ES-I3 (cell line): ENCODE data around the gene MACROD2.

ENCODE experiments used
- H3K36me3 ChIP-seq: 2 replicates; pipeline ENCODE4 v1.6.1; 2013; ENCODE audit warnings: mild to moderate bottlenecking, low read length, control low read depth, moderate library complexity; ENCODE audit not compliant: insufficient read depth
- H3K4me1 ChIP-seq: 2 replicates; pipeline ENCODE4 v1.6.1; 2013; ENCODE audit warnings: mild to moderate bottlenecking, control low read depth, low read length; ENCODE audit not compliant: insufficient read depth
- H3K9ac ChIP-seq: 2 replicates; pipeline ENCODE4 v1.6.1; 2013; ENCODE audit warnings: low read depth, mild to moderate bottlenecking, low read length, moderate library complexity
- H3K9me3 ChIP-seq: 2 replicates; pipeline ENCODE4 v1.6.1; 2013; ENCODE audit warnings: mild to moderate bottlenecking, low read length, moderate library complexity; ENCODE audit not compliant: control insufficient read depth, insufficient read depth

MACROD2 gene

DNA sequence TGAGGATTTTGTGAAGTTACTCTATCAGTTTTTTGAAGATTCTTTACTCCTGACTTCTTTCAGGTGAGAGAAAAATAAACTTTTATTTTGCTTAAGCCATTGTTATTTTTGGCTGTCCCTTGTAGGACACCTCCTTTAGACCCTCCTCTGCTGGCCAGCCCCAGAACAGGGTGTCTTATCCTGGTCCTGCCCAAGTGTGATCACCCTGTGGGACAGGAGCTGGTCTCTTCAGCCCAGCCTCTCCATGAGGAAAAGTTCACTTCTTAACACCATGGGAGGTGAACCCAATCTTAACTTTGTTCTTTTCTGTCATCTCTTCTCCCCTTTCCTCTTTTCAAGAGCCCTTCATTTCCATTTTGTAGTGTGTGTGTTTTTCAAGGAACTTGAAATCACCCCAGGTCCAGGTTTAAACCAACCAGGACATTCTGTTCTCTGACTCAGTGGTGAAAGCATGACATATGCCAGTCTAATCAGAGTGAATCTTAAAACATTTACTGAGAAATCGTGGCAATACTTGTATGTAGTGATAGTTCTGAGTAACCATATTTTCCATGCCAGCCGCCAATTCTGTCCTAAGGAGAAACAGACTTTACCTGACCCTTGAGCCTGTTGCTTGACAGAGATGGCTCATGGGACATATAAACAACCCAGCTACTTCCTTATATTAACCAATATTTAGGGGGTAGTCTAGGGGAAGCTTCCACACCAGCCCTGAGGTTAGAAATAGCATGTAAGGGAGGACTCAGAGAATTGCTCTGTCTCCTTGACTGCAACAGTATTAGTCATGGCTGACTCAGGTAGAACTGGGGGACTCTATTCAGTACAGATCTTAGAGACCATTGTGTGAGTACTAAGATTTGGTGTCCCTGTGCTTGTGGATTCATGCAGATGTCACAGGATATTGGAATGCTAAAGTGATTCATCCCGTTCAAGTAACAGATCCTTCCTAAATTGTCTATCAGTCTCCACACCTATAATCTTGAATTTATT lies 293.3 kb downstream of the MACROD2 start:
- H3K36me3 ChIP-seq: no peaks in the 10 kb centered on the region
- no peaks in the 10 kb centered on the region for H3K9me3 ChIP-seq
- no peak overlapping the region for H3K9ac ChIP-seq
- peaks cover 4% of the 10 kb centered on the region; the same call in 1 of the 2 replicates for H3K4me1 ChIP-seq

DNA sequence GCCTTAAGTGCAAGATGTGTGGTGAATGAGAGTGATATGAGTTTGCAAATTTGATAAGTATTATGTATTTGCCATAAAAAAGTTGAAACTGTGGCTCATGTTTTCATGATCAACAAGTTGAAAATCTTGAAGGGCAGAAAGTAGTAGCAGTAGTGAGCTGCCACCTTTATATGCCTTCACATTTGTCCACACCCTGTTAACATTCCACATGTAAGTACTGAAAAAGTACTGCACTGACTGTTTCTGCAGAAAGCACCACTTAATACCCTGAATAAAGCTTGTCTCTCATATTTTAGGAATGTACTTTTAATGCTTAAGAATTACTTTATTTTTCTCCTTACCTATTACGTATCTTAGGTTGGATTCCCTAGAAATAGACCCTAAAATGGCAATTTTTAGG lies 296.2 kb downstream of the MACROD2 start:
- H3K36me3 ChIP-seq: no peaks in the 10 kb centered on the region
- H3K9ac ChIP-seq: no peak overlapping the region
- H3K9me3 ChIP-seq: no peaks in the 10 kb centered on the region
- H3K4me1 ChIP-seq: peaks cover 10% of the 10 kb centered on the region; the same call in 1 of the 2 replicates

DNA sequence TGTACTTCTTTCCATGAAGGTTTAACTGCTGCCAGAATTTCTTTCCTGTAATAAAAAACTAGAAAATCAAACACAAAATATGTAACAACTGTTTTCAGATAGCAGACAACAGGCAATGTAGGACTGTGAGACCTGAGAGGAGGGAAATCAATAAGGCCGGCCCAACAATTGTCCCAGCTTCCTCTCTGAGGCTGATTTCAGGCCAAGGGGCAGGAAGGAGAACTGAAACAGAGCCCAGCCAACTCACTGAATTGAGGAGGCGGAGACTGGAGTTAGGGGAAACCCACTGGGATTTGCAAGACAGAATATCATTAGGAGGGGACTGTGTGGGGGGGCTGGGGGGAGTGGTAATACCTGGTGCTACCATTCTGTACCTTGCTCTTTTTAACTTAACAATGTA lies 299.9 kb downstream of the MACROD2 start:
- Histone ChIP-seq H3K9ac (no peak overlapping the region), H3K4me1 (peaks cover 6% of the 10 kb centered on the region; the same call in 1 of the 2 replicates)

DNA sequence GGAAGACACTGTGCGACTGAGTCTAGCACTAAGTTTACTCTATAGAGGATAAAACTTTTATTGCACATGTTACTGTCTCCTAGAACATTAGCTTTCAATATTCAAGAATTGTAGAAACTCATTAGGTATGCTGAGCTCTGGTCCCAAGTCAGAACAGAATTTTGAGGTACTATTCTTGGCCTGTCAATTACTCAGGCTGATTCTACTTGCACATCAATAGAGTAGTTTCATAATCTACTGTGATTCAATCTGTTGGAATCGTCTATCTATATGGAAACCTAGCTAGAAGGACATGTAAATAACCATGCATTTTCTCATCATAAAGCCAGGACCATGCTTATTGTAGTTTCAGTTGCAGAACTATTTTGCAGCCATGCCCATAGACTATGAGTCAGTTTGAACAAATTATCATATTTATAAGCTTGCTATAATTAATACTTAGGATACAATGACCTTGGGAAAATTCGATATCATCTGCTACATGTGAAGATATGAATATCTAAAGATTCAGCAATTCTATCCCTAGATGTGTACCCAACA lies 300.5 kb downstream of the MACROD2 start:
- no peak overlapping the region for H3K9ac ChIP-seq
- no peaks in the 10 kb centered on the region for H3K9me3 ChIP-seq
- H3K36me3 ChIP-seq: no peaks in the 10 kb centered on the region
- H3K4me1 ChIP-seq: peaks cover 6% of the 10 kb centered on the region; the same call in 1 of the 2 replicates

More for the DNA sequence above, 299.9 kb downstream of the MACROD2 start:
- H3K36me3 ChIP-seq: no peaks in the 10 kb centered on the region
- H3K9me3 ChIP-seq: no peaks in the 10 kb centered on the region

DNA sequence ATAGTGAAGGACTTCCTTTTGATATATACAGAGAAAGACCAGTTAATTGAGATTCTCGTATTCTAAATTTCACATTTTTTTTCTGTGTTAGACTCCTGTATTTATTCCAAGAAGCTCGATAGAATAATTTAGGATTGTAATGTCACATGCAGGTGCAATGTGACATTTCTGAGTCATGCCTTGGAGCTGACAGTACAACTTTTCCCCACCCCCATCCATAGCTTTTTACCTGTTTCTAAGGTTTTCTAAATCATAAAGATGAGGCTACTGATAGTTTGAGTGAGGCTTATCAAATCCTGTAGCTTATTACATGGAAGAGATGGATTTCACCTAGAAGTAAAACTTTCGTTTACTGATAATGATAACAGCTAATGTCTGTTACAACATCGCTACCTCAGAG lies 304.5 kb downstream of the MACROD2 start:
- no peak overlapping the region for H3K9ac ChIP-seq
- H3K36me3 ChIP-seq: no peaks in the 10 kb centered on the region
- no peaks in the 10 kb centered on the region for H3K9me3 ChIP-seq
- H3K4me1 ChIP-seq: peaks cover 4% of the 10 kb centered on the region; the same call in 1 of the 2 replicates

DNA sequence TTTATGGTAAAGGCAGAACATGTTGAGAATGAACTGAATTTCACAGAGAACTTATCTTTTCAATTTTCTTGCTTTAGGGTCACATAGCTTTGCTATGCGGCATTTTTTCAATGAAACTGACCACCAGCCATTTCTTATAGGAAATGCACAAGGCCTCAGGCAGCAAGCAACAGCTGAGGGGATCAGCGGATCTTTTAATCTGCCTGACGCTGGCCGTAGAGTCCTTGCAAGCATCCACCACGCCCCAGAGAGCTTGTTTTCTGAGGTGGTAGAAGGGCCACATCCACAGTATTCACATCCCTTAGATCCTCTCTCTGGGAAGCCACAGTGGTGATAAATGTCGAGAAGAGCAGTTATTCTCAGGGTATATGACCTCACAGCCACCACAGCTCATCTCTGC lies 307.8 kb downstream of the MACROD2 start:
- Histone ChIP-seq H3K9ac (no peak overlapping the region), H3K9me3 (no peaks in the 10 kb centered on the region), H3K36me3 (no peaks in the 10 kb centered on the region), H3K4me1 (no peaks in the 10 kb centered on the region)

DNA sequence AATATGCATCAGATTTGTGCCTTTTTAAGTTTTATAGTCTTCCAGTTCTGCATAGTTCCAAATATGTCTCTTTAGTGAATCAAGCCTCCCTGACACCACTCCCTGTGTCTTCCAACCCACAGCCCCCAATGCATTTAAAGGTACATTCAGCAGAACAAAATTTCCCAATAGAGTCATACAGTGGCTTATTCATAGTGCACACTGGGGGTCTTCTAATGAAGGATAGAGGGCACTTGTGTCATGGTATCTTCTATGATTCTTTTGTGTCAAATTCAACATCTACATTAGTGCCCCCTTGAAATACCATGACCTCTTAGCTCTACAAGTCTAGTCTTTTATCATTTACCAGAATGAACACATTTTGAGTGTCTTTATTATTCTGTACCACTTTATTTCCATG lies 308.3 kb downstream of the MACROD2 start:
- H3K4me1 ChIP-seq: no peaks in the 10 kb centered on the region
- H3K9me3 ChIP-seq: no peaks in the 10 kb centered on the region
- no peaks in the 10 kb centered on the region for H3K36me3 ChIP-seq
- no peak overlapping the region for H3K9ac ChIP-seq

DNA sequence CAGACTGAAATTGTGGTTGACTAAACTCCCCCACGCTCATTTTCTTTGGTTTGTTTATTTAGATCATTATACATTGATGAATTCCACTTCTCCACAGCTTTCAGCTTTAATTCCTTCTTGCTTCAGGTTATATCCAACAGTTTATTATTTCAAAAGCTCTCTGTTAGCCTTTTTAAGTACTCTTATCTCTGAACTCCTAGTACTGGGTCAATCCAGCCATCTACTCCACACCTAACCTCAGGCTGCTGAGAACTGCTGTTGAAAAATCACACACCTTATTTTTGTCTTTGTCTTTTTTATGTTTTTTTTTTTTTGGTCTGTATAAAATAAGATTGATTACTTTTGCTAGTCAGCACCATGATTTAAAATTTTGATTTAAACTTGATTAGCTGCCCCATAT lies 309.2 kb downstream of the MACROD2 start:
- Histone ChIP-seq H3K9me3 (no peaks in the 10 kb centered on the region), H3K36me3 (no peaks in the 10 kb centered on the region), H3K9ac (no peak overlapping the region), H3K4me1 (no peaks in the 10 kb centered on the region)

DNA sequence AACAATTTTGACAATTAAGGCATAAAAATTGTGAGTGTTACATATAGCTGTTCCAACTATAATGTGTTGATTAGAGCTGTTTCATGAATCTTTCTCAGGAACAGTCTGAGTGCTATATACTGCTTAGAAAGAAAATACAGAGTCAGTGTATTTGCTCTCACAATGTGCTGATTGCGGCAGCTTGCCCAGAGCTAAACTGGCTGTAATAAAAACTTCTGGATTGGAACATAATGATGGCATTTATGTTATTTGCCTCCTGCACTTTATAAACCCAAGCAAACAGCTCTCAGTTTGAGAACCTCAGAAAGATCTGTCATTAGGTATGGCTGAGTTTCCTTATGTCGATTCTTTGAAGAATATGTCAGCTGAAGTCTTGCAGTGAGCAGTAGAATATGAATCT lies 312.6 kb downstream of the MACROD2 start:
- H3K9me3 ChIP-seq: no peaks in the 10 kb centered on the region
- no peak overlapping the region for H3K9ac ChIP-seq
- no peaks in the 10 kb centered on the region for H3K36me3 ChIP-seq
- no peaks in the 10 kb centered on the region for H3K4me1 ChIP-seq

DNA sequence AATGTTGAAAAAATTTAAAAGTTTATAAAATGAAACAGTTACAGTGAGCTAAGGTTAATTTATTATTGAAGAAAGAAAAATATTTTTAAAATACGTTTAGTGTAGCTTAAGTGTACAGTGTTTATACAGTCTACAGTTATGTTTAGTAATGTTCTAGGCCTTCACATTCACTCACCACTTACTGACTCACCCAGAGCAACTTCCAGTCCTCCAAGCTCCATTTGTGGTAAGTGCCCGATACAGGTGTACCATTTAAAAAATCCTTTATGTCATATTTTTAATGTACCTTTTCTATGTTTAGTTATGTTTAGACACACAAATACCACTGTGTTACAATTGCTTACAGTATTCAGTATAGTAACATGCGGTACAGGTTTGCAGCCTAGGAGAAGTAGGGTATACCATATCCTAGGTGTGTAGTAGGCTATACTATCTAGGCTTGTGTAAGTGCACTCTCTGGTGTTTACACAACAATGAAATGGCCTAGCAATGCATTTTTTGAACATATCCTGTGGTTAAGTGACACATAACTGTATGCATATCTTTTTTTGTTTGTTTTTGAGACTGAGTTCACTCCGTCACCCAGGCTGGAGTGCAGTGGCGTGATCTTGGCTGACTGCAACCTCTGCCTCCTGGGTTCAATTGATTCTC lies 315.8 kb downstream of the MACROD2 start:
- H3K36me3 ChIP-seq: no peaks in the 10 kb centered on the region
- no peaks in the 10 kb centered on the region for H3K4me1 ChIP-seq
- H3K9ac ChIP-seq: no peak overlapping the region
- no peaks in the 10 kb centered on the region for H3K9me3 ChIP-seq

DNA sequence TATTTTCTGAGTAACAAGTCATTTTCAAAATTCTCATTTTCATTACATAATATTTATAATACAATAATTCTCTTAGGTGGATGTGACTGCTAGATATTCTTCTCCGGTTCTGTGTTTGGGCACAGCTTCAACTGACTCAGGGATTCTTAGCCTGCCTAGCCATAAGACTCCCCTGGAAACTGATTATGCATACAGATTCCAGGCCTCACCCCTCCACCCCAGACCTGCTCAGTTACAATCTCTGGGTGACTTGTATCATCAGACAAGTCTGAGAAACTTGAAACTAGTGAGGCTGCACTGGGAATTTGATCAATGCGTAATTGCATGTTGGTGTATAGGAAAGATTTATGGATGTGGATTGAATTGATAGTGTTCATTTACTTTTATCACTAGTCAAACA lies 316.7 kb downstream of the MACROD2 start:
- Histone ChIP-seq H3K36me3 (no peaks in the 10 kb centered on the region), H3K9ac (no peak overlapping the region), H3K9me3 (no peaks in the 10 kb centered on the region), H3K4me1 (no peaks in the 10 kb centered on the region)

DNA sequence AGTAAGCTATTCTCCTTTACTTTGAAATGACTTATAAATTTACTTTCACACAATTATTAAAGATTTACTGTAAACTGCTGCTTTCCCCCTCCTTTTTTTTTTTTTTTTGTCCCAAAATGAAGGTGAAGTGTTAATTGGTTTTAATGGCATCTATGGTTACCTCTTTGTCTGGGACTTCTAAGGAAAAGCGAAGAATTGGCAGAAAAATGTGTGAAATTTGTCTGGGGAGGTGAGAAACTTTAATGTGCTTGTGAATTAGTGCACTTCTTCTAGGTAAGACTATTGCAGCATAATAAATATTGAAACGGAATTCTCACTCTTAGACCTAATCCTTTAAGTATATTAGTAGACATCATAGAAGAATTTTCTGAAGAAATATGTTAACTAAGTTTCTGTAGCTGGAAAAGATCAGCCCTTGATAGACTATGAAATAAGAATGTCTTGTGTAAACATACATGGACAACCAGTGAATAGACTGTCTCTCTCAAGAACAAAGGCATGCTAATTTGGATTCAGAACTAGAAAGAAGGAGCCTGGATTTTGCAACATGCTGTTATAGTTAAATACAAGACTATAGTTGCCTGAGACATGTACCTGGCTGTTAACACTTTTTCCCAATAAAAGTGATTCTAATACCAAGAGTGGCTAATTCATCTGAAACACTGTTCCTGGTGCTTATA lies 318.2 kb downstream of the MACROD2 start:
- no peak overlapping the region for H3K9ac ChIP-seq
- H3K36me3 ChIP-seq: no peaks in the 10 kb centered on the region
- no peaks in the 10 kb centered on the region for H3K4me1 ChIP-seq
- no peaks in the 10 kb centered on the region for H3K9me3 ChIP-seq

DNA sequence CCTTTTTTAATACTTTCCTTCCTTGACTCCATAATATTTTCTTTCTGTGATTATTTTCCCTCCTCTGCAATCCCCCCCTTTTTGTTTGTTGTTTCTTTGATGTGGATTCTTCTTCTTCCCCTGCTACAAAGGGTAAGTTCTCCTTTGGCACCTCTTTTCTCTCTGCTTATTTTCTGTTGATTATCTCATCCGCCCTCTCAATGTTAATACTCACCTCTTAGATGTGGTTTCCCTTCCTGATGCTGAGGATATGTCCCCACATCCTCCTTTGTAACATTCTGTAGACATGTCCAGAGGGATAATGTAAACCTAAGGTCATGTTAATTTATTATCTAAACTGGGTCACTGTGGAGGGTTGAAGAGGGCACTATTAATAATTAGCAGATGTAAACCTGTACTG lies 324.4 kb downstream of the MACROD2 start:
- no peaks in the 10 kb centered on the region for H3K9me3 ChIP-seq
- H3K9ac ChIP-seq: no peak overlapping the region
- H3K36me3 ChIP-seq: no peaks in the 10 kb centered on the region
- no peaks in the 10 kb centered on the region for H3K4me1 ChIP-seq

DNA sequence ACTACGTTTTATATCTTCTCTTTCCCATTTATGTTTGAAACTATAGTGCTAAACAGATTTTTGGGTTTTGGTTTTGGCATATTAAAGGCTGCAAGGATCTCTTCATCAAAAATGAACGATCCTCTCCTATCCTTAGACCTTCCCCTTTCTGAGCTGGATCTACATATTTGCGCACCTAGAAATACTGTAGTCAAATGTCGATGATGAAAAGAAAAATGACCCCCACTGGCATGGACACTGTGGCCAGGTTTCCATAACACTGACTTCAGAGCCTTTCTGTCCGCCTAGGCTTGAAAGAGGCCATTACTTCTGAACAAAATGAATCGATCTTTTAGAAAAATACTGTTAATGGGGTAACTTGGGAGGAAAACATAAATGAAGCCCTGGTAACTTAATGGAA lies 336.3 kb downstream of the MACROD2 start:
- Histone ChIP-seq H3K4me1 (peaks cover 28% of the 10 kb centered on the region), H3K36me3 (no peaks in the 10 kb centered on the region), H3K9ac (no peak overlapping the region), H3K9me3 (no peaks in the 10 kb centered on the region)
